OCI-LY3 (cell line): Measurements from ENCODE around the gene BIK.

Source experiments
- H2AFZ ChIP-seq: fragments of 200-600, 300-600 bp; shearing (Covaris generic); 2 replicates; pipeline ENCODE4 v1.6.0; 2014; ENCODE audit warnings: antibody characterized with exemption, low read depth, low read length
- H3K27ac ChIP-seq: fragments of 200-600, 300-600 bp; sonication (generic); 2 replicates; pipeline ENCODE4 v1.5.1; 2014; ENCODE audit warnings: mild to moderate bottlenecking, low read length, moderate library complexity, mixed read lengths
- H3K27me3 ChIP-seq: fragments of 200-600, 300-600 bp; sonication (generic); 2 replicates; pipeline ENCODE4 v1.6.1; 2014; ENCODE audit warnings: low read depth, low read length, mixed read lengths
- H3K36me3 ChIP-seq: fragments of 200-600, 300-600 bp; sonication (generic); replicated peaks from 2 replicates; pipeline ENCODE3; 2014; ENCODE audit warnings: low read depth, low read length, mixed read lengths
- H3K4me1 ChIP-seq: fragments of 300-600, 200-600 bp; sonication (generic); 2 replicates; pipeline ENCODE4 v1.6.1; 2014; ENCODE audit warnings: low read length, mixed read lengths
- H3K4me2 ChIP-seq: fragments of 200-600, 300-600 bp; sonication (generic); 2 replicates; pipeline ENCODE4 v1.6.1; 2014; ENCODE audit warnings: low read length, mixed read lengths
- H3K4me3 ChIP-seq: fragments of 300-600, 200-600 bp; sonication (generic); 2 replicates; pipeline ENCODE4 v1.5.1; 2014; ENCODE audit warnings: antibody characterized with exemption, mild to moderate bottlenecking, low read length, moderate library complexity
- H3K79me2 ChIP-seq: fragments of 300-600, 200-600 bp; shearing (Covaris generic); 2 replicates; pipeline ENCODE4 v1.6.1; 2014; ENCODE audit warnings: mild to moderate bottlenecking, low read length, mixed read lengths
- H3K9ac ChIP-seq: fragments of 300-600, 200-600 bp; shearing (Covaris generic); 2 replicates; pipeline ENCODE4 v1.6.0; 2014; ENCODE audit warnings: mild to moderate bottlenecking, low read length, moderate library complexity
- H3K9me3 ChIP-seq: fragments of 200-600, 300-600 bp; shearing (Covaris generic); 2 replicates; pipeline ENCODE4 v1.6.1; 2014; ENCODE audit warnings: low read length, mixed read lengths; ENCODE audit not compliant: insufficient read depth
- H4K20me1 ChIP-seq: fragments of 200-600, 300-600 bp; sonication (generic); 2 replicates; pipeline ENCODE4 v1.6.1; 2016; ENCODE audit warnings: low read length, mixed read lengths; ENCODE audit not compliant: insufficient read depth
- EZH2phosphoT487 ChIP-seq: fragments of 200-600 bp; shearing (Covaris generic); IDR thresholded peaks from 2 replicates; pipeline ENCODE4 v1.6.1; 2018; ENCODE audit warnings: antibody characterized with exemption, mixed run types, low read depth
- TF ChIP-seq, protein P1 (sequence below): fragments of 200-600, 300-600 bp; sonication (generic); IDR thresholded peaks from 2 replicates; pipeline ENCODE4 v1.5.1; 2014; ENCODE audit warnings: antibody characterized with exemption, low read length, low read depth

Gene BIK

DNA sequence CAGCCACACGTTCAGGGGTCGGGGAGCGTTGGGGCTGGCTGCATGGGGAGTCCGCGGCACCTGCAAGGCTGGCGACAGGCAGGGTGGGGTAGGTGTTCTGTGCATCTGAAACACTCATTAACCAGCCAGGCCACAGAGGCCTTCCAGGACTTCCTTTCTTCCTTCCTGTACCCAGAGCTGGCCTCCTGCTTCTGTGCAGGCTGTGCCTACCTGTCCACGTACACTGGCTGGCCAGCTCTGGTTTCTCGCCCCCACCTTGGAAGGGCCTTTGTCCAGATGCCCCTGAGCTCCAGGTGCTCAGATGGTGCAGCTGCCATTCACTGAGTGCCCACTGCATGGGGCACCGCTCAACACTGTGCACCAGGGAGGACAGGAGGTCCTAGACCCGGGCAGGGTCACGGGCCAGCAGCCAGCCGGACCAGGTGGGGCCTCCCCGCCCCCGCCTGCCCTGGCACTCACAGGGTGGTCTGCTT is 60.5 kb downstream of the BIK start:
- Histone ChIP-seq H3K27ac (no peak overlapping the region), H3K9ac (no peak overlapping the region), H3K4me3 (no peak overlapping the region), H3K4me1 (no peaks in the 10 kb centered on the region), H3K4me2 (no peak overlapping the region), H4K20me1 (no peaks in the 10 kb centered on the region), H3K79me2 (no peaks in the 10 kb centered on the region), H2AFZ (no peak overlapping the region), H3K27me3 (no peaks in the 10 kb centered on the region), H3K9me3 (no peaks in the 10 kb centered on the region), H3K36me3 (peaks cover 57% of the 10 kb centered on the region)
- TF ChIP-seq EZH2phosphoT487, result no peak
- TF ChIP-seq, protein P1, sequence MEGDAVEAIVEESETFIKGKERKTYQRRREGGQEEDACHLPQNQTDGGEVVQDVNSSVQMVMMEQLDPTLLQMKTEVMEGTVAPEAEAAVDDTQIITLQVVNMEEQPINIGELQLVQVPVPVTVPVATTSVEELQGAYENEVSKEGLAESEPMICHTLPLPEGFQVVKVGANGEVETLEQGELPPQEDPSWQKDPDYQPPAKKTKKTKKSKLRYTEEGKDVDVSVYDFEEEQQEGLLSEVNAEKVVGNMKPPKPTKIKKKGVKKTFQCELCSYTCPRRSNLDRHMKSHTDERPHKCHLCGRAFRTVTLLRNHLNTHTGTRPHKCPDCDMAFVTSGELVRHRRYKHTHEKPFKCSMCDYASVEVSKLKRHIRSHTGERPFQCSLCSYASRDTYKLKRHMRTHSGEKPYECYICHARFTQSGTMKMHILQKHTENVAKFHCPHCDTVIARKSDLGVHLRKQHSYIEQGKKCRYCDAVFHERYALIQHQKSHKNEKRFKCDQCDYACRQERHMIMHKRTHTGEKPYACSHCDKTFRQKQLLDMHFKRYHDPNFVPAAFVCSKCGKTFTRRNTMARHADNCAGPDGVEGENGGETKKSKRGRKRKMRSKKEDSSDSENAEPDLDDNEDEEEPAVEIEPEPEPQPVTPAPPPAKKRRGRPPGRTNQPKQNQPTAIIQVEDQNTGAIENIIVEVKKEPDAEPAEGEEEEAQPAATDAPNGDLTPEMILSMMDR, result no peak

DNA sequence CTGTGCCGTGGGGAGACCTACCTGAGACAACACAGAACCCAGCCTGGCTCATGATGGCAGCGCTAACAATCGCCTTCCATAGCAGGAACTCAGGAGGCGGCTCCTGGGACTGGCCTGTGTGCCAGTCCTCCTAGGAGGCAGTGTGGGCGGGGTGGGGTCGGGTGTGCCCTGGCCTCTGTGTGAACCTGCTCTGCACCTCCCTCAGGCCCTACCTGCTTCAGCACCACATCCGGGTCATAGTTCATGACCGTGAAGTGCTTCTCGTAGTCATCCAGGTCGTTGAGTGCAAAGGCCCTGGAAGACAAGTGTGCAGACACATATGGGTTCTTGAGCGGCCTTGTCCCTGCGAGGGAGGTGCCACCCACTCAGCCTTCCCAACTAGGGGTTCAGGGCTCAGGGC is 61.1 kb downstream of the BIK start:
- Histone ChIP-seq H3K36me3 (peaks cover 58% of the 10 kb centered on the region), H3K4me1 (no peaks in the 10 kb centered on the region), H3K27me3 (no peaks in the 10 kb centered on the region), H3K4me3 (no peak overlapping the region), H2AFZ (no peak overlapping the region), H3K9me3 (no peaks in the 10 kb centered on the region), H4K20me1 (no peaks in the 10 kb centered on the region), H3K9ac (no peak overlapping the region), H3K4me2 (no peak overlapping the region), H3K79me2 (no peaks in the 10 kb centered on the region), H3K27ac (no peak overlapping the region)
- TF ChIP-seq, protein P1, result no peak
- no peak for TF ChIP-seq EZH2phosphoT487

DNA sequence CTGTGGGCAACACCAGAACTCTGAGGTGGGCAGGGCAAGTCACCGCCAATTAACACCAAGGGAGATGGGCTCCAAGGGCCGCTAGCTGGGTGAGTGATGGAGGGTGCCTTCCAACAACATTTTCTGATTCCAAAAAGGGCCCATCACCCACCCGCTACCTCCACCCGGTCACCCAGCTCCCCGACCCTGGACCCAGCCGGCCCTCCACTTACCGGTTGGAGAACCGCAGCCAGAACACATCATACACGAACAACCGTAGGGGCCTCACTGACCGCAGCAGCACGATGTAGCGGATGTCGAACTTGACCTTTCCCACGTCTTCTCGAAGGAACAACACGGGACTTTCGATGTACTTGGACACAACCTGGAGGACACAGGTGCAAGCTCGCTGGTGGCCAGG is 61.6 kb downstream of the BIK start:
- no peaks in the 10 kb centered on the region for H3K79me2 ChIP-seq
- H3K36me3 ChIP-seq, result peaks cover 61% of the 10 kb centered on the region
- no peak overlapping the region for H3K27ac ChIP-seq
- no peaks in the 10 kb centered on the region for H3K4me1 ChIP-seq
- no peak overlapping the region for H2AFZ ChIP-seq
- no peaks in the 10 kb centered on the region for H3K9me3 ChIP-seq
- H3K4me3 ChIP-seq, result no peak overlapping the region
- no peak overlapping the region for H3K9ac ChIP-seq
- no peak for TF ChIP-seq EZH2phosphoT487
- TF ChIP-seq, protein P1, result no peak
- H3K4me2 ChIP-seq, result no peak overlapping the region
- H3K27me3 ChIP-seq, result no peaks in the 10 kb centered on the region
- no peaks in the 10 kb centered on the region for H4K20me1 ChIP-seq

- Histone ChIP-seq H3K4me1 (no peaks in the 10 kb centered on the region), H3K4me3 (no peak overlapping the region), H3K4me2 (no peak overlapping the region), H3K36me3 (peaks cover 69% of the 10 kb centered on the region), H2AFZ (no peak overlapping the region), H4K20me1 (no peaks in the 10 kb centered on the region), H3K27me3 (no peaks in the 10 kb centered on the region), H3K9me3 (no peaks in the 10 kb centered on the region), H3K9ac (no peak overlapping the region), H3K27ac (no peak overlapping the region), H3K79me2 (no peaks in the 10 kb centered on the region)
- TF ChIP-seq EZH2phosphoT487, result no peak
- TF ChIP-seq, protein P1, result no peak
These were observed 63.0 kb downstream of the BIK start for GRCh38 chr22:43173566-43173965.
